WTC11 (cell line): ENCODE results near the gene SF3B4.
"Not testable (repeated sequence)": the region's sequence is repeated elsewhere in the genome, so short reads cannot be mapped to it uniquely, and the experiment has no call there.

ENCODE experiments used
- CTCF ChIP-seq: fragments of 200-600 bp; IDR thresholded peaks from 2 replicates; pipeline ENCODE4 v1.8.0; 2022; ENCODE audit warnings: antibody characterized with exemption
- NFE2L1 ChIP-seq: sonication (generic); formaldehyde crosslinking; IDR thresholded peaks from 2 replicates; pipeline ENCODE4 v1.8.1; 2023; ENCODE audit warnings: missing genetic modification reagents
- TEAD4 ChIP-seq: sonication (generic); formaldehyde crosslinking; IDR thresholded peaks from 2 replicates; pipeline ENCODE4 v1.8.0; 2022; ENCODE audit warnings: mild to moderate bottlenecking, missing genetic modification reagents
- ZBTB21 ChIP-seq: sonication (generic); formaldehyde crosslinking; IDR thresholded peaks from 2 replicates; pipeline ENCODE4 v1.8.1; 2023; ENCODE audit warnings: mild to moderate bottlenecking, missing genetic modification reagents, borderline replicate concordance

DNA sequence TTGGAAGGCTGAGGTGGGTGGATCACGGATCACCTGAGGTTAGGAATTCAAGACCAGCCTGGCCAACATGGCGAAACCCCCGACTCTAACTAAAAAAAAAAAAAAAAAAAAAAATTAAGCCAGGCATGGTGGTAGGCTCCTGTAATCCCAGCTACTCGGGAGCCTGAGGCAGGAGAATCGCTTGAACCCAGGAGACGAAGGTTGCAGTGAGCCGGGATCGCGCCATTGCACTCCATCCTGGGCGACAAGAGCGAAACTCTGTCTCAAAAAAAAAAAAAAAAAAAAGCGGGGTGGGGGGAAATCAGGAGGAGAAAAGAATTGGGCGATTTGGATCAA lies 11.0 kb upstream of the SF3B4 start:
- not testable (repeated sequence) for TF ChIP-seq ZBTB21; TEAD4 (CRISPR knock-in tag); CTCF; NFE2L1 (CRISPR knock-in tag)
